ENCODE measurements around the gene C2CD2. TPM values are rescaled to one million over a fixed set of nuclear protein-coding genes. Genes with fewer than 3 reads are reported as not detected.

The C2CD2 gene
- total and polyA plus RNA-seq, 2 experiments from 2014 or later, result 8.7 to 12.4 TPM

DNA sequence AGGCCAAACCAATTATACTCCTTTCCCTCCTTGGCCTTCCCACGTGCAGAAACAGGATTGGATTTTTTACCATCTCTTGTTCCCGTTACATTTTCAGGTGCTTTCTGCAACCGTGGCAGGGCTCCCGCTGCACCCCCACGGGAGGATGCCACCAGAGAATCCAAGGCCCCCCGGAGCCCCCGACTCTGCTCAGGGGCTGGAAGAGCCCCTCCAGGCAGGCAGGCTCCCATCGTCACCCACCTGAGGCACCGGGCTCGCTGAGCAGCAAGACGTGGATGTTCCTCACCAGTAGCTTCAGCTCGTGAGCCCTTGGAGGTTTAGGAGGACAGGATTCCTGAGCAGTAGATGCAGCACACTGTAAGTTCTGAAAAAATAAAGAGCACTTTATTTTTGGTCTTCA lies 39.5 kb downstream of the C2CD2 start:
- Histone ChIP-seq H3K36me3 (no peaks in the 10 kb centered on the region), H3K27ac (no peak overlapping the region), H3K4me3 (no peak overlapping the region), H3K27me3 (no peaks in the 10 kb centered on the region), H3K4me1 (ENCODE audit: low read depth) (no peaks in the 10 kb centered on the region), H3K9me3 (ENCODE audit: low read depth) (no peaks in the 10 kb centered on the region)
- DNase-seq (ENCODE audit: low read depth in 1 of 2, low spot score in 1 of 2), result no peak
- TF ChIP-seq CTCF (IDR thresholded peaks at IDR 0.05; ENCODE audit: low read depth, low read length), result no peak

DNA sequence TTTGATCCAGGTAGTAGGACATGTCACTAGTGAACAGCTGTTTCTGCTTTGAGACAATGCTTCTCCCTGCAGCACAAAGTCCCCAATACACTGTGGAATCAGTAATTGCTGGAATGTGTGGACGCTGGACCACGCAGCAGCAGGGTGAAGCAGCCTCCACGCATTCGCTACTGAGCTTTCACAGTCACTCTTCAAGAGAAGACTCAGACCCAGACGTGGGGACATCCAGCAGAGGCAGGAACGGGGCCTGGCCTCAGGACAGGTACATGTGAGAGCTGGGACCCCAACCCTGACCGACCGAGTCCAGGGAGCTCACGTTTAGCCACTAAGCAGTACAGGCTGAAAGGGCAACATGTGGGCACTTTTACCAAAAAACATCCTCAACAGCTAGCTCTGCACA lies 40.6 kb downstream of the C2CD2 start:
- H3K9me3 ChIP-seq (ENCODE audit: low read depth), result no peaks in the 10 kb centered on the region
- no peaks in the 10 kb centered on the region for H3K4me1 ChIP-seq (ENCODE audit: low read depth)
- H3K36me3 ChIP-seq, result no peaks in the 10 kb centered on the region
- no peaks in the 10 kb centered on the region for H3K27me3 ChIP-seq
- H3K27ac ChIP-seq, result no peak overlapping the region
- TF ChIP-seq CTCF (IDR thresholded peaks at IDR 0.05; ENCODE audit: low read depth, low read length), result no peak
- no peak for DNase-seq (ENCODE audit: low read depth in 1 of 2, low spot score in 1 of 2)
- H3K4me3 ChIP-seq, result no peak overlapping the region

DNA sequence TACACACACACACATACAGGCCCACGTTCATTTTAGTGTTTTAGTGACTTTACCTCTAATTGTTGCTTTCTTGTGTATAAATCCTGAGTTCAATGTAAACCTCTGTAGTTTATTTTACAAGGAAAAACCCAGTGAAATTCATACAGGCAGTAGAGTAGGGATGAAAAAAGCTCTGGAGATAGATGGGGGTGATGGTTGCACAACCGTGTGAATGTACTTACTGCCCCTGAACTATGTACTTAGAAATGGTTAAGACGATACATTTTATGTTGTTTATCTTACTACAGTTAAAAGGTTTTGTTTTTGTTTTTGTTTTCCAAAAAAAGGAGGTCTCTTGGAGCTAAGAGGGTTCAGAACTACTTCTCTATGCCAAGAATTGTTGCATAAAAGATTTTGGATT lies 45.0 kb downstream of the C2CD2 start:
- DNase-seq (ENCODE audit: low read depth in 1 of 2, low spot score in 1 of 2), result no peak
- Histone ChIP-seq H3K27me3 (no peaks in the 10 kb centered on the region), H3K36me3 (no peaks in the 10 kb centered on the region), H3K9me3 (ENCODE audit: low read depth) (no peaks in the 10 kb centered on the region), H3K4me1 (ENCODE audit: low read depth) (no peaks in the 10 kb centered on the region), H3K4me3 (no peak overlapping the region), H3K27ac (no peak overlapping the region)
- TF ChIP-seq CTCF (IDR thresholded peaks at IDR 0.05; ENCODE audit: low read depth, low read length), result no peak

GRCh38 chr21:41907496-41908258 lies 46.1 kb downstream of the C2CD2 start:
- Histone ChIP-seq H3K36me3 (no peaks in the 10 kb centered on the region), H3K27me3 (no peaks in the 10 kb centered on the region), H3K4me1 (ENCODE audit: low read depth) (no peaks in the 10 kb centered on the region), H3K4me3 (no peak overlapping the region), H3K27ac (no peak overlapping the region), H3K9me3 (ENCODE audit: low read depth) (no peaks in the 10 kb centered on the region)
- no peak for DNase-seq (ENCODE audit: low read depth in 1 of 2, low spot score in 1 of 2)
- no peak for TF ChIP-seq CTCF (IDR thresholded peaks at IDR 0.05; ENCODE audit: low read depth, low read length)

DNA sequence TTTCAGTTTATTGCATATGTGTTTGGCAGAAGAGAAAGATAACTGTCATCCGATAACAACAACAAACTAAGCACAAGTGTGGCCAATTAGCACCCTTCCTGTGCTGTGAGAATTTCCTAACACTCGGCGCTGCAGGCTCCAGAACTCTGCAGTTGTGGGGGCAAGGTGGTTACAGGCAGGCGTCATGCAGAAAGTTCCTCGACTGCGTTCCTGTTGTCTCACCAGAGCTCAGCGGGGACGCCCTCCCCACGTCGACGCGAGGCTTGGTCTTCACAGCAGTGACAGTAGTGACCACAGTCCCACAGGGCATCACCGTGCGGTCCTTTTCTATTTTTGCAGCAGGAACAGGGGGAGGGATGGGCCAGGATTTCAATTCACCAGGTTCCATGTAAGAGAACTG lies 47.0 kb downstream of the C2CD2 start:
- H3K27me3 ChIP-seq, result no peaks in the 10 kb centered on the region
- H3K9me3 ChIP-seq (ENCODE audit: low read depth), result no peaks in the 10 kb centered on the region
- no peak overlapping the region for H3K27ac ChIP-seq
- H3K4me1 ChIP-seq (ENCODE audit: low read depth), result no peaks in the 10 kb centered on the region
- no peak for DNase-seq (ENCODE audit: low read depth in 1 of 2, low spot score in 1 of 2)
- H3K4me3 ChIP-seq, result no peak overlapping the region
- no peak for TF ChIP-seq CTCF (IDR thresholded peaks at IDR 0.05; ENCODE audit: low read depth, low read length)
- H3K36me3 ChIP-seq, result no peaks in the 10 kb centered on the region

Measured in cardiac muscle cell (in vitro differentiated cells and primary cell).